Natural killer cell (primary cell): ENCODE measurements around the gene PACRG. TPM values are rescaled to one million over a fixed set of nuclear protein-coding genes. Genes with fewer than 3 reads are reported as not detected.

Experiments used
- ATAC-seq, 3 donors: fragments of 150-1000 bp in 2 of 3; fragments of 200-7000 bp in 1 of 3; cut with Tn5 transposase; 1 replicate in 1 of 3; 2 replicates in 2 of 3; pipeline ENCODE4 v1.10.0; 2021; ENCODE audit warnings: mild to moderate bottlenecking in 2 of 3, moderate library complexity in 2 of 3
- DNase-seq, 2 donors: peaks; one replicate each; pipeline versions ENCODE4 v3.0.0 to v3.0.0-alpha.2; 2013 to 2021; ENCODE audit warnings: mixed read lengths in 1 of 2
- H3K27ac ChIP-seq: one replicate; pipeline ENCODE4 v1.5.1; 2013; ENCODE audit warnings: mild to moderate bottlenecking, low read length
- H3K27me3 ChIP-seq: one replicate; pipeline ENCODE4 v1.6.1; 2013; ENCODE audit warnings: low read length; ENCODE audit not compliant: control insufficient read depth, insufficient read depth
- H3K36me3 ChIP-seq: one replicate; pipeline ENCODE4 v1.6.1; 2013; ENCODE audit warnings: low read length; ENCODE audit not compliant: control insufficient read depth, insufficient read depth
- H3K4me1 ChIP-seq: one replicate; pipeline ENCODE4 v1.6.1; 2013; ENCODE audit warnings: low read length; ENCODE audit not compliant: control insufficient read depth, insufficient read depth
- H3K4me3 ChIP-seq: one replicate; pipeline ENCODE4 v1.5.1; 2013; ENCODE audit warnings: low read length
- H3K9me3 ChIP-seq: one replicate; pipeline ENCODE4 v1.6.1; 2013; ENCODE audit warnings: low read length; ENCODE audit not compliant: control insufficient read depth, insufficient read depth
- H3K27ac Mint-ChIP-seq, 2 donors: one replicate each; pipeline ENCODE4 v1.8.0; 2022; ENCODE audit warnings: mild to moderate bottlenecking in 2 of 2, mixed read lengths in 2 of 2, moderate library complexity in 1 of 2
- H3K27me3 Mint-ChIP-seq, 2 donors: one replicate each; pipeline ENCODE4 v1.8.0; 2022; ENCODE audit warnings: low read depth in 2 of 2, mixed read lengths in 2 of 2
- H3K36me3 Mint-ChIP-seq: one replicate; pipeline ENCODE4 v1.8.0; 2022; ENCODE audit warnings: mixed read lengths
- H3K4me1 Mint-ChIP-seq, 2 donors: one replicate each; pipeline ENCODE4 v1.8.0; 2022; ENCODE audit warnings: mixed read lengths in 2 of 2
- H3K4me3 Mint-ChIP-seq: one replicate; pipeline ENCODE4 v1.8.0; 2022; ENCODE audit warnings: mild to moderate bottlenecking, moderate library complexity, mixed read lengths
- H3K9me3 Mint-ChIP-seq, 2 donors: one replicate each; pipeline ENCODE4 v1.8.0; 2022; ENCODE audit warnings: mixed read lengths in 2 of 2
- CTCF ChIP-seq: fragments of 200-600 bp; IDR thresholded peaks from one replicate; pipeline ENCODE4 v1.8.0; 2022; ENCODE audit warnings: antibody characterized with exemption
- WGBS: methylation state at CpG from one replicate; pipeline ENCODE4 v1.1.7; 2013; ENCODE audit warnings: missing lambda C conversion rate; ENCODE audit not compliant: insufficient coverage; 5-methylcytosine and 5-hydroxymethylcytosine counted together
- intact Hi-C: fragments of 100-400 bp; cut with micrococcal nuclease; formaldehyde crosslinking; loops from one replicate; pipeline ENCODE4 v1.14.2; 2022
- total RNA-seq, 4 donors: library from RNA; stranded (reverse); fragments of 120-200 nt in 1 of 4; gene quantifications; one replicate each; pipeline versions ENCODE4 v1.2.3 to v1.2.4, GENCODE V29; 2013 to 2022

PACRG gene
- total RNA-seq, 3 donors from 2014 or later (not counting 1 experiment from before 2014, with no cell fraction given) = 0.52 TPM; not detected in 2

- Mint-ChIP-seq H3K27ac (no peak overlapping the region), H3K36me3 (no peaks in the 10 kb centered on the region), H3K9me3 (peaks cover 3 to 7% of the 10 kb centered on the region in 2 donors), H3K4me3 (no peak overlapping the region), H3K4me1 (no peaks in the 10 kb centered on the region), H3K27me3 (no peaks in the 10 kb centered on the region)
- ATAC-seq (no peak), DNase-seq (no peak)
- intact Hi-C loops = no loop called here
- TF ChIP-seq CTCF = no peak
- Histone ChIP-seq H3K4me3 (no peak overlapping the region), H3K4me1 (no peaks in the 10 kb centered on the region), H3K27ac (no peak overlapping the region), H3K27me3 (no peaks in the 10 kb centered on the region), H3K36me3 (no peaks in the 10 kb centered on the region), H3K9me3 (peaks cover 3% of the 10 kb centered on the region)
- WGBS = 77% methylated on average over 7 of the region's 8 CpGs
These were observed 349.4 kb downstream of the PACRG start for GRCh38 chr6:163077134-163077533.

GRCh38 chr6:163078712-163079111, 350.9 kb downstream of the PACRG start:
- no peak overlapping the region for H3K27ac Mint-ChIP-seq
- peaks cover 2 to 3% of the 10 kb centered on the region in 2 donors for H3K9me3 Mint-ChIP-seq
- TF ChIP-seq CTCF = no peak
- intact Hi-C loops = no loop called here
- no peaks in the 10 kb centered on the region for H3K4me1 Mint-ChIP-seq
- H3K36me3 ChIP-seq = no peaks in the 10 kb centered on the region
- H3K4me3 Mint-ChIP-seq = no peak overlapping the region
- H3K27me3 ChIP-seq = no peaks in the 10 kb centered on the region
- H3K4me3 ChIP-seq = no peak overlapping the region
- no peaks in the 10 kb centered on the region for H3K36me3 Mint-ChIP-seq
- 89% methylated on average over 7 of the region's 7 CpGs for WGBS
- H3K27ac ChIP-seq = no peak overlapping the region
- H3K27me3 Mint-ChIP-seq = no peaks in the 10 kb centered on the region
- ATAC-seq (no peak), DNase-seq (no peak)
- H3K9me3 ChIP-seq = peaks cover 3% of the 10 kb centered on the region
- H3K4me1 ChIP-seq = no peaks in the 10 kb centered on the region

- DNase-seq = no peak
- H3K27me3 ChIP-seq = no peaks in the 10 kb centered on the region
- no peak overlapping the region for H3K27ac Mint-ChIP-seq
- H3K4me3 ChIP-seq = no peak overlapping the region
- no peaks in the 10 kb centered on the region for H3K4me1 ChIP-seq
- no peaks in the 10 kb centered on the region for H3K4me1 Mint-ChIP-seq
- no peak overlapping the region for H3K27ac ChIP-seq
- intact Hi-C loops = no loop called here
- H3K9me3 Mint-ChIP-seq = peaks cover 2 to 3% of the 10 kb centered on the region in 2 donors
- H3K4me3 Mint-ChIP-seq = no peak overlapping the region
- 75% methylated on average over 5 of the region's 5 CpGs for whole genome bisulfite sequencing
- no peaks in the 10 kb centered on the region for H3K36me3 Mint-ChIP-seq
- no peaks in the 10 kb centered on the region for H3K36me3 ChIP-seq
- ATAC-seq = no peak
- TF ChIP-seq CTCF = no peak
- H3K27me3 Mint-ChIP-seq = no peaks in the 10 kb centered on the region
- H3K9me3 ChIP-seq = peaks cover 3% of the 10 kb centered on the region
These were observed 352.5 kb downstream of the PACRG start for GRCh38 chr6:163080228-163080627.

GRCh38 chr6:163083141-163083540, 355.4 kb downstream of the PACRG start:
- Mint-ChIP-seq H3K36me3 (no peaks in the 10 kb centered on the region), H3K27ac (no peak overlapping the region), H3K9me3 (peaks cover 7 to 10% of the 10 kb centered on the region in 2 donors), H3K27me3 (no peaks in the 10 kb centered on the region), H3K4me1 (no peaks in the 10 kb centered on the region), H3K4me3 (no peak overlapping the region)
- intact Hi-C loops = no loop called here
- no peak for DNase-seq
- WGBS = 62% methylated on average over 3 of the region's 3 CpGs
- no peak overlapping the region for H3K27ac ChIP-seq
- no peak for ATAC-seq
- no peaks in the 10 kb centered on the region for H3K36me3 ChIP-seq
- peaks cover 3% of the 10 kb centered on the region for H3K9me3 ChIP-seq
- no peak for TF ChIP-seq CTCF
- no peaks in the 10 kb centered on the region for H3K27me3 ChIP-seq
- no peaks in the 10 kb centered on the region for H3K4me1 ChIP-seq
- no peak overlapping the region for H3K4me3 ChIP-seq
